ENCODE data around the gene IGFL4. TPM values are rescaled to one million over a fixed set of nuclear protein-coding genes. Genes with fewer than 3 reads are reported as not detected.

IGFL4 gene
- polyA plus RNA-seq, 1 experiment, result not detected

DNA sequence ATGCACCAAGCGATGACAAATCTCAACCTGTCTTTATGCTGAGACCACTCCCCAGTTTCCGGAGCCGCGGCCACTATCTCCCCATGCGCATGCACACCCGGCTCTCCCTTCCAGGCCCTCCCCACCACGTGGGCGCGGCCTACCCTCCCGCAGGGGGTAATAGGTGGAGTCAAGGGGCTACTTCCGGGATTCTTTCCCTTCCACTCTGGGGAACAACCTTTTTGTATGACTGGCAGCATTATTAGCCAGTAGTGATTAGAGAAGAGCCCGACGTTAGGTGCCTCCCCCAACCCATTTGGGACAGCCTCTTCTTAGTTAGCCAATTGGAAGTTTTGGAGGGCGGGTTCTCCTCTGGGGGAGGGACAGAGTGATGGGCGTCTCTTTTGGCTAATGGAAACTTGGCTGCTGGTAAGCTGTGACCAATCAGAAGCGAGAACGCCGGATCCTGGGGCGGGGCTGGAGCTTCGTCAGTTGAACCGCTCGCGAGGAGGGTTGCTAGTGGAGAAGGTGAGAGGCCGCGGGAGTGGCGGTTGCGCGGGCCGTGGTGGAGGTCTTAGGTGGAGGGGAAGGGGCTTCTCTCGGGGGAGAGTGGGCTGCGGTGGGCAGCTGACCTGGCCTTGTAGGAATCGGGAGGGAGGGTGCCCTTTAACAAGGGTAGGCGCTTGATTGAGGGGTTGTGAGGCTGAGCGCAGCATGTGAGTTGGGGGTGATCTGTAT lies 45.6 kb downstream of the IGFL4 start, which contains the start of gene CCDC61:
CCDC61 (plus strand) TSS at position 470 of the 717 bp plus-strand sequence. CDS start 7,552 bp downstream, outside the sequence.
- peak; percentile 99 for DNase-seq (ENCODE audit: low read depth, low spot score)
- no peak within 1 kb of the TSS for H3K27ac ChIP-seq (ENCODE audit: low read depth, low read length)
- TF ChIP-seq, protein P1, sequence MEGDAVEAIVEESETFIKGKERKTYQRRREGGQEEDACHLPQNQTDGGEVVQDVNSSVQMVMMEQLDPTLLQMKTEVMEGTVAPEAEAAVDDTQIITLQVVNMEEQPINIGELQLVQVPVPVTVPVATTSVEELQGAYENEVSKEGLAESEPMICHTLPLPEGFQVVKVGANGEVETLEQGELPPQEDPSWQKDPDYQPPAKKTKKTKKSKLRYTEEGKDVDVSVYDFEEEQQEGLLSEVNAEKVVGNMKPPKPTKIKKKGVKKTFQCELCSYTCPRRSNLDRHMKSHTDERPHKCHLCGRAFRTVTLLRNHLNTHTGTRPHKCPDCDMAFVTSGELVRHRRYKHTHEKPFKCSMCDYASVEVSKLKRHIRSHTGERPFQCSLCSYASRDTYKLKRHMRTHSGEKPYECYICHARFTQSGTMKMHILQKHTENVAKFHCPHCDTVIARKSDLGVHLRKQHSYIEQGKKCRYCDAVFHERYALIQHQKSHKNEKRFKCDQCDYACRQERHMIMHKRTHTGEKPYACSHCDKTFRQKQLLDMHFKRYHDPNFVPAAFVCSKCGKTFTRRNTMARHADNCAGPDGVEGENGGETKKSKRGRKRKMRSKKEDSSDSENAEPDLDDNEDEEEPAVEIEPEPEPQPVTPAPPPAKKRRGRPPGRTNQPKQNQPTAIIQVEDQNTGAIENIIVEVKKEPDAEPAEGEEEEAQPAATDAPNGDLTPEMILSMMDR (IDR thresholded peaks at IDR 0.05; ENCODE audit: low read depth, low read length), result no peak
- H3K9me3 ChIP-seq (ENCODE audit: control insufficient read depth, insufficient read depth, low read length), result no peaks in the 10 kb centered on the region; the same call in 1 of the 2 replicates
- ChIA-PET CTCF (interaction anchor here (0.5 to 2.5 kb wide), 4 partner anchors 15 to 278 kb away, joined by 3 to 11 read pairs (median 6); no protein-coding TSS in a partner anchor), POLR2A (interaction anchor here (0.6 to 1.4 kb wide), 9 partner anchors 9 to 132 kb away, joined by 3 to 8 read pairs (median 3); partner anchors contain the start of genes MYPOP, NOVA2 and SYMPK)
- H3K27me3 ChIP-seq (ENCODE audit: control insufficient read depth, insufficient read depth, low read length), result peaks cover 3% of the 10 kb centered on the region
- H3K4me3 ChIP-seq (ENCODE audit: low read depth, low read length), result peak within 1 kb of the TSS; percentile 95

DNA sequence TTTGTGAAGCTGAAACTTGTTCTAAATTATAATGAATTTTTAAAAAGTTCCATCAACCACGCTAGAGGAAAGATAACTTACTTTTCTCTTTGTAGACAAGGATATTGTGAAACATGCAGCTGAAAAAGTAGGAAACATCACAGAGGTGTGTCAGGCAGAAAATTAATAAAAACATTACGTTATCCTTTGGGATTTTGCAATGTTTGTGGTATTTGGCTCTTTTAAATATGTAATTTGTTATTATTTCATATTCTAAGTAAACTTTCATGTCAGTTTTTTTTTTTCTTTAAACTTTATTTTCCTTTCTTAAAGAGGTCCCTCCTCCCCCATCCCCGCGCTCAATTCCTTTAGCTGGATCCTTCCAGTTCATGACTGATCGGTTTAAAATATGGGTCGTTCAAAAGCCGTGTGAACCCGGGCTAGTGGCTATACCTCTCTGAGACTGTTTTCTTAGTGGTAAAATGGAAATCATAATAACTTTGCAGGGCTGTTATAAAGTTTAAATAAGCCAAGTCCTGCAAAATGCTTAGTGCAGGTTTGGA lies 46.3 kb downstream of the IGFL4 start:
- H3K27ac ChIP-seq (ENCODE audit: low read depth, low read length), result no peak overlapping the region
- CTCF ChIA-PET, result interaction anchor here (0.5 to 2.3 kb wide), 2 partner anchors 15 to 278 kb away, joined by 3 to 11 read pairs; no protein-coding TSS in a partner anchor

DNA sequence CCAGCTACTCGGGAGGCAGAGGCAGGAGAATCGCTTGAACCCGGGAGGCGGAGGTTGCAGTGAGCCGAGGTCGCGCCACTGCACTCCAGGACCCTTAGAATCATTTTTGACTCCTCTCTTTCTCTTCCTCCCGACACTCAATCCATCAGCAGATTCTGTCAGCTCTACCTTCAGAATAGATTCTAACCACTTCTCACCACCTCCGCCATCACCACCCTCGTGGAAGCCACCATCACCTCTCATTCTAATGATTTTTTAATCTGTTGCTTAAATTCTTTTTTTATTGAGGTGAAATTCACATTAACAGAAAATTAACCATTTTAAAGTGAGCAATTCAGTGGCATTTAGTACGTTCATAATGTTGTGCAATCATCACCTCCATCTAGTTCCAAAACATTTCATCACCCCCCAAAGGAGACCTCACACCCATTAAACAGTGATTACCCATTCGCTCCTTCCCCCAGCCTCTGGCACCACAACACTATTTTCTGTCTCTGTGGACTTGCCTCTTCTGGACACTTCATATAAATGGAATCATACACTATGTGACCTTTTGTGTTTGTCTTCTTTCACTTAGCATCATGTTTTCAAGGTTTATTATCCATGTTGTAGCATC lies 50.6 kb downstream of the IGFL4 start:
- no peak overlapping the region for H3K27ac ChIP-seq (ENCODE audit: low read depth, low read length)
- no peaks in the 10 kb centered on the region; the same call in 1 of the 2 replicates for H3K9me3 ChIP-seq (ENCODE audit: control insufficient read depth, insufficient read depth, low read length)
- ChIA-PET CTCF (no interaction called here), POLR2A (no interaction called here)
- no peak for DNase-seq (ENCODE audit: low read depth, low spot score)
- H3K27me3 ChIP-seq (ENCODE audit: control insufficient read depth, insufficient read depth, low read length), result peaks cover 15% of the 10 kb centered on the region
- H3K4me3 ChIP-seq (ENCODE audit: low read depth, low read length), result no peak overlapping the region
- TF ChIP-seq, protein P1 (IDR thresholded peaks at IDR 0.05; ENCODE audit: low read depth, low read length), result no peak

More for the DNA sequence above, 46.3 kb downstream of the IGFL4 start:
- H3K27me3 ChIP-seq (ENCODE audit: control insufficient read depth, insufficient read depth, low read length), result peaks cover 6% of the 10 kb centered on the region
- TF ChIP-seq, protein P1 (IDR thresholded peaks at IDR 0.05; ENCODE audit: low read depth, low read length), result no peak
- no peak for DNase-seq (ENCODE audit: low read depth, low spot score)
- no peaks in the 10 kb centered on the region; the same call in 1 of the 2 replicates for H3K9me3 ChIP-seq (ENCODE audit: control insufficient read depth, insufficient read depth, low read length)
- peak overlapping the region; percentile 71 for H3K4me3 ChIP-seq (ENCODE audit: low read depth, low read length)
- POLR2A ChIA-PET, result interaction anchor here (0.6 to 1.4 kb wide), 8 partner anchors 8 to 133 kb away, joined by 3 to 8 read pairs (median 4); partner anchors contain the start of genes MYPOP and NOVA2

Small RNA genes lying within 50 kb of the gene (small RNA-seq; reads per million reads assigned to genes)
- gene MIR769 (ENCODE audit: insufficient read length, low read depth), result 58.1 reads per million, percentile 86 among the genes with 10 or more reads in this experiment

Other genes starting within 250 kb of the IGFL4 start
- 13.9 and 17.1 TPM in 2 replicates for gene DMWD, start 248.2 kb downstream of the IGFL4 start, polyA plus RNA-seq (2011; rRNA removed)
- gene RSPH6A, start 225.7 kb downstream of the IGFL4 start, polyA plus RNA-seq (2011; rRNA removed), result not detected in 2 replicates
- 54.3 and 63.1 TPM in 2 replicates for gene SYMPK, start 177.9 kb downstream of the IGFL4 start, polyA plus RNA-seq (2011; rRNA removed)
- gene FOXA3, start 176.7 kb downstream of the IGFL4 start, polyA plus RNA-seq (2011; rRNA removed), result not detected in 2 replicates
- 5.0 and 6.5 TPM in 2 replicates for gene IRF2BP1, start 154.9 kb downstream of the IGFL4 start, polyA plus RNA-seq (2011; rRNA removed)
- 1.4 and 1.6 TPM in 2 replicates for gene MYPOP, start 138.4 kb downstream of the IGFL4 start, polyA plus RNA-seq (2011; rRNA removed)
- not detected in 2 replicates for gene NANOS2, start 126.2 kb downstream of the IGFL4 start, polyA plus RNA-seq (2011; rRNA removed)
- 0.02 TPM in 1 of 2 replicates, not detected in the other for gene NOVA2, start 67.1 kb downstream of the IGFL4 start, polyA plus RNA-seq (2011; rRNA removed)
- gene CCDC61, start 45.5 kb downstream of the IGFL4 start, polyA plus RNA-seq (2011; rRNA removed), result 4.2 and 6.8 TPM in 2 replicates
- gene PGLYRP1, start 17.9 kb downstream of the IGFL4 start, polyA plus RNA-seq (2011; rRNA removed), result not detected in 2 replicates
- not detected in 2 replicates for gene IGFL3, start 83.7 kb upstream of the IGFL4 start, polyA plus RNA-seq (2011; rRNA removed)
- gene IGFL2, start 107.2 kb upstream of the IGFL4 start, polyA plus RNA-seq (2011; rRNA removed), result not detected in 2 replicates
- not detected in 2 replicates for gene IGFL1, start 188.7 kb upstream of the IGFL4 start, polyA plus RNA-seq (2011; rRNA removed)

All from AG04450 (cell line).